Activated naive CD4-positive, alpha-beta T cell treated with anti-CD3 and anti-CD28 coated beads, Interleukin-2, amount 10 ng/mL, durations not matched to agents 7 days and 5 days (primary cell): ENCODE results near the gene RFTN2.
"Not testable (repeated sequence)": the region's sequence is repeated elsewhere in the genome, so short reads cannot be mapped to it uniquely, and the experiment has no call there.

Source experiments
- CTCF ChIA-PET: fragments of 350-600 bp; sonication (Branson Sonifier 250); formaldehyde crosslinking; loops from one replicate; lab custom pipeline; 2021; ENCODE audit warnings: antibody characterized with exemption; lab: Charles Lee
- DNase-seq: peaks from one replicate; pipeline ENCODE4 v3.0.0-alpha.2; 2020
- H3K27ac Mint-ChIP-seq: one replicate; pipeline ENCODE4 v1.8.0; 2021; ENCODE audit warnings: mild to moderate bottlenecking, moderate library complexity, mixed read lengths
- H3K27me3 Mint-ChIP-seq: one replicate; pipeline ENCODE4 v1.8.0; 2021; ENCODE audit warnings: mild to moderate bottlenecking, mixed read lengths
- H3K36me3 Mint-ChIP-seq: one replicate; pipeline ENCODE4 v1.8.0; 2021; ENCODE audit warnings: mixed read lengths
- H3K4me1 Mint-ChIP-seq: one replicate; pipeline ENCODE4 v1.8.0; 2021; ENCODE audit warnings: mixed read lengths
- H3K4me3 Mint-ChIP-seq: one replicate; pipeline ENCODE4 v1.8.0; 2021; ENCODE audit warnings: mild to moderate bottlenecking, moderate library complexity, mixed read lengths
- H3K9me3 Mint-ChIP-seq: one replicate; pipeline ENCODE4 v1.8.0; 2021; ENCODE audit warnings: mixed read lengths

The RFTN2 gene, protein sequence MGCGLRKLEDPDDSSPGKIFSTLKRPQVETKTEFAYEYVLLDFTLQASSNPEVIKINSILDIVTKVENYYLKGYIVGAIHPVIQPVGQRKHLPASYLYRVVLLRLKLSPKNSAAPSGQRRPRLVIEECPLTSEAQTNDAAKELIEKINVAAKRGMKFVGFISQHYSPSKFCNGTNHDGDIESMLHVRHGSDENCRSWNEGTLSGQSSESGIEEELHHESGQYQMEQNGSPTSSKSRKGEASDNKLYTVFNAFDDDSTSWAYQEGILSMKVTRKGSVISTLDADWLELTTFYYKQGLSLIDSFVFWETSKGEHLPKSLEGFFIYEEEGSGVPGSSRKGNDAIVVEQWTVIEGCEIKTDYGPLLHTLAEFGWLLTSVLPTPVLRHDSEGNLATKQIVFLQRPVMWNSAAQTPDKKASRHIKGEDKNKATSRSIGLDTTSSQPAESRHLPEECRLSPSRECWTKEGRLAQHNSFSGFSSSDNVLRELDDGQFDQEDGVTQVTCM

DNA sequence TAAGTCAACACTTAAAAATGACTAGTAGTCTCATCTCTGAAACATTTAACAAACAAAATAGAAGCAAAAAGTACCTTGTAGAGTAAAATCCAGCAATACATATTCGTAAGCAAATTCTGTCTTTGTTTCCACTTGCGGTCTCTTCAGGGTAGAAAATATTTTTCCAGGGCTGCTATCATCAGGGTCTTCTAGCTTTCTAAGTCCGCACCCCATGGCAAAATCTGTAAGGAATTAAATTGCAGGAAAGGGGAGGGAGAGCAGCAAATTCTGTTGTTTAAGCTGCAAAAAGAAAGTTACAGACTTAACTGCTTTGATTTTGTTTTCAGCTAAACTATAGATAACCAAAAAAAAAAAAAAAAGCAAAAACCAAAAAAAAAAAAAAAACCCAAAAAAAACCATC lies at the start of gene RFTN2:
Gene RFTN2 (minus strand): TSS at position 342 of the 400 bp plus-strand sequence. CDS start 129 bp downstream, at position 213.
- CTCF ChIA-PET, result no interaction called here
- Mint-ChIP-seq H3K4me1 (no peaks in the 10 kb centered on the region), H3K36me3 (no peaks in the 10 kb centered on the region), H3K27ac (no peak within 1 kb of the TSS), H3K9me3 (no peaks in the 10 kb centered on the region), H3K27me3 (peaks cover 24% of the 10 kb centered on the region), H3K4me3 (no peak within 1 kb of the TSS)
- no peak for DNase-seq

DNA sequence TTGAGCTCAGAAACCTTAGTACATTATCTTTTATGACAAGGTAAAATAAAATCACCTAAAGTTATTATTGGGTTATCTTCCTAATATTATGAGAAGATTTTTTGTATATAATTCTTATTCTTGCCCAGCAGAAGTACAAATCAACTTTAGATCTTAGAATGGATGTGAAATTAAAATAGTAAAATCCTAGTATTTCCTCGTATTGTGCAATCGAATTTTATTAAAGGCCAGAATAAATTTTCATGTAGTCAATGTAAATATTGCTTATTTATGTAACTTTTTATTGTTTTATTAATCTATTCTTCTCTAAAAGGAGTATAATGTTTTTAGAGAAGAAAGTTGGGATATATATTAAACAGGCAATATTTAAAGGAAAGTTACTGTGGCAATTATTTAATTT lies 42.5 kb upstream of the RFTN2 start:
- no peaks in the 10 kb centered on the region for H3K27me3 Mint-ChIP-seq
- no peak for DNase-seq
- peaks cover 2% of the 10 kb centered on the region for H3K4me1 Mint-ChIP-seq
- H3K27ac Mint-ChIP-seq, result no peak overlapping the region
- no peak overlapping the region for H3K4me3 Mint-ChIP-seq
- H3K36me3 Mint-ChIP-seq, result peaks cover under 1% of the 10 kb centered on the region
- CTCF ChIA-PET, result no interaction called here
- H3K9me3 Mint-ChIP-seq, result no peaks in the 10 kb centered on the region

DNA sequence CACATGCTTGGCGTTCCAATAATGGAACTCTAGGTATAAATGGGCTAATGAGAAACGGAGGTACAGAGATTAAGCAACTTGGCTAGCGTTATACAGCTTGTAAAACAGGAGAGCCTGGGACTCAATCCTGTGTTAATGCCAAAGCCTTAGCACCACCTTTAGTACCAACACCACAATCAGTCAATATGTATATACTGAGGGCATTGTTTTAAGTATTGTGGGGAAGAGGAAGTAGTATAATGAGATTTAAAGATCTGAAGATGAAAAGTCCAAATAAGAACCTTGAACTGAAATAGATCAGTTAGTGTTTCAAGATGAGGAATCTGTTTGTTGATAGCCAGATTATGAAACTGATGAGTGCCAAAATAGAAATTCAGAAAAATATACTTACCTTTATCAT lies 37.9 kb upstream of the RFTN2 start:
- Mint-ChIP-seq H3K27ac (no peak overlapping the region), H3K36me3 (peaks cover 24% of the 10 kb centered on the region), H3K4me1 (peaks cover 28% of the 10 kb centered on the region), H3K9me3 (no peaks in the 10 kb centered on the region), H3K27me3 (no peaks in the 10 kb centered on the region), H3K4me3 (no peak overlapping the region)
- DNase-seq, result no peak
- CTCF ChIA-PET, result interaction anchor here (0.6 kb wide), 1 partner anchor 294 kb away, joined by 3 read pairs; no protein-coding TSS in a partner anchor

DNA sequence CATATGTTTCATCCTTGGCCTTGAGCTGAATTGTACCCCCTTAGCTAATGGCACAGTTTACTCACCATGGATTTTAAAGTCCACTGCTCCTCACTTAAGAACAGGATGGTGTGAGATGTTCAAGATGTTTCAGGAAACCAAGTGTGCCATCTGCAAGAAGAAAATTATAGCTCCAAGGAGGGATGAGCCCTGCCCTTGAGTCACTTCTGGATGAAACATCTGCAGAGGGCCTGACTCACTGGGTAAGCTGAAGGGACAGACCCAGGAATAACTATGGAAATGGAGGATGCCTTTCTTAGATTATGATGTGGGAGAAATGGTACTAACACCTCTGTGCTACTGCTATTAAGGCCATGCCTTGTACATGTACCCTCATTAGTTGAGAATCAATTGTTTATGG lies 36.2 kb upstream of the RFTN2 start:
- Mint-ChIP-seq H3K4me1 (peaks cover 41% of the 10 kb centered on the region), H3K4me3 (no peak overlapping the region), H3K27me3 (no peaks in the 10 kb centered on the region), H3K36me3 (peaks cover 25% of the 10 kb centered on the region), H3K9me3 (no peaks in the 10 kb centered on the region), H3K27ac (no peak overlapping the region)
- no peak for DNase-seq
- CTCF ChIA-PET, result no interaction called here

DNA sequence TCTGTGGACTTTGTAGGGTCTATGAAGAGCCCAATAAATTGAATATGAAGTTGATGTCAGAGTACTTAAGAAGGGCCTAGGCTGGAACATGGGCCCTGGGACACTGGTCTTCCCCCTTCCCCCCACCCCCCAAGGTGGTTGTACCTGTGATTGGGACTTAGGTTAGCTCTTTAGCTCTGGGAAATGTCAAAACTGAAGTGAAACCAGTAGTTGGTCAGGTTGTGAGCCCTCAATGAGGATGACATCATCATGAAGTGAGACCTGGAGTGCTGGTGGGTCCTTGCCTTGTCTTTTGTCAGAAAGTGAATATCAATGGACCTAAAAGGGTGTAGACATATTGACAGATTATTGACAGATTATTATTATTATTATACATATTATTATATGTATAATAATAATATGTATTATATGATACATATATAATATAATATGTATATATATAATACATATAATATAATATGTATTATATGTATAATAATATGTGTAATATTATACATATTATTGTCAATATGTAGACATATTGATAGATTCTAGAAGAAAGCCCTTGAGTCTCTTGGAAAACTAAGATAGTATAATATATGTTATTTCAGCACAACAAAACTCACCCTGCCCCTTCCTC lies 35.1 kb upstream of the RFTN2 start:
- Mint-ChIP-seq H3K27me3 (no peaks in the 10 kb centered on the region), H3K4me3 (no peak overlapping the region), H3K4me1 (peaks cover 44% of the 10 kb centered on the region), H3K27ac (no peak overlapping the region), H3K36me3 (peaks cover 27% of the 10 kb centered on the region), H3K9me3 (no peaks in the 10 kb centered on the region)
- DNase-seq, result no peak
- CTCF ChIA-PET, result no interaction called here

DNA sequence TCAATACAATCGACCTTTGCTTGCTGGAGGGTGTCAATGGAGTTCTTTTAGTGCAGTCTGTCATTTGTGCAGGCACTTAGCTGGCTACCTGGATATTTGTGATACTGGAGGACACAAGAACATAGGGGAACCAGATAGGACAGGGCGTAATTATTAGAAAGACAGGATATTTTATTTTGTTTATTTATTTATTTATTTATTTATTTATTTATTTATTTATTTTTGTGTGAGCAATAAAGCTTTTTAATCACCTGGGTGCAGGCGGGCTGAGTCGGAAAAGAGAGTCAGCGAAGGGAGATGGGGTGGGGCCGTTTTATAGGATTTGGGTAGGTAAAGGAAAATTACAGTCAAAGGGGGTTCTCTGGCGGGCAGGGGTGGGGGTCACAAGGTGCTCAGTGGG lies 33.8 kb upstream of the RFTN2 start:
- H3K27me3 Mint-ChIP-seq, H3K27ac Mint-ChIP-seq, DNase-seq, CTCF ChIA-PET, H3K9me3 Mint-ChIP-seq, H3K4me3 Mint-ChIP-seq: not testable (repeated sequence)
- peaks cover 27% of the 10 kb centered on the region for H3K36me3 Mint-ChIP-seq
- peaks cover 49% of the 10 kb centered on the region for H3K4me1 Mint-ChIP-seq

DNA sequence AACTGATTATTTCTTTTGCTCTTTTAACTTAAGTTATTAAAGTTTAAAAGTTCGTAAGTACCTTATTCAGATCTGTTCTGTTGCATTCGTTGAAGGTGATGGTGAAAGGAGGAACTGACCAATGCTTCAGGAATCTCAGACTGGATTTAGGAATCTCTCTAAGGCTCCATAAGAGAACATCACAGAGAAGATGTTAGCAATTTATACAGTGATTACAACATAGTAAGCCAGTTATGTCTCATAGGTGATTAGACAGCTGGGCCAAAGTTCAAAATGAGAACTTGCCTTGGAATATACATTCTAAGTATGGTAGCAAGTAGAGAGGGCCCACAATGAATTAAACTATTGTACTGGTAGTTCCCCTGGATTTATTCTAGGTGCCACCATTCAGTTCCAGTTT lies 32.9 kb upstream of the RFTN2 start:
- Mint-ChIP-seq H3K27ac (no peak overlapping the region), H3K27me3 (no peaks in the 10 kb centered on the region), H3K4me3 (no peak overlapping the region), H3K4me1 (peaks cover 52% of the 10 kb centered on the region), H3K36me3 (peaks cover 27% of the 10 kb centered on the region), H3K9me3 (no peaks in the 10 kb centered on the region)
- DNase-seq, result no peak
- CTCF ChIA-PET, result interaction anchor here (2.8 kb wide), 1 partner anchor 71 kb away, joined by 23 read pairs; no protein-coding TSS in a partner anchor

DNA sequence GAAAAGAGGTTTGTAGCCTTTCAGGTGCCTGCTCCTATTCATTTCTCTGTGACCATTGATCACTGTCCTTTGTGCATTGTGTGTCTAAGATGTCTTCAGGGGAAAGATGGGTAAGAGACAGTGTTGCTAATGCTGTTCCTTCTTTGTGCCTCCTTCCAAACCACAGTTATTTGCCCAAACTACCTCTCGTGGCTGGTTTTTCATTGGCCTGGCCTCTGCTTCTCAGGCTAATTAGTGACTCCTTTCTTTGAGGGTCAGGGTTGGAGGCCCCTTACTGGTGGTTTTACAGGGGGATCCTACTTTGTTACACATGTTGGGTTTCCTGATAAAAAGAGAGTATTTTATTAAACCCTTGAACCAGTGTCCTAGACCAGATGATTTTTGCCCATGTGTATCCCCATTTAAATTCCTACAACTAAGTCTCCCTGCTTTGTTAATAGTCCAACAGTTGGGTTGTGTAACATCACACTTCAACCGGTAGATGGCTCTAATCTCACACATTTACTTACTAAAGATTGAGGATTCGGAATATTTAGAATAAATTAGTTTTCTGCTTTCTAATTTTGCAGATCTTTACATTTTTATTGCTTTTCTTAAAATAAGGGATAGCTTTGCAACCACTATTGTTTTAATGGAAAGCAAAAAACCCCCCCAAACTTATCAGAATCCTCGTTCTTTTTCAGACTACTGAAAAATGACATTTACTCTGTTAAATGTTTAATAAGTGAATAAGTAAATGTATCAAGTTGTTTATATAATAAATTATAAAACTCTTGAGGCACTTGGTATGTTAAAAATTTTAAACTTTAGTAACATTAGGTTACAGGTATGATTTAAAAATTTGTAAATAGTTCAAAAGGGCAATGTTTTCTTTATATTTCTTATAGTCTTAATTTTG lies 32.2 kb upstream of the RFTN2 start:
- Mint-ChIP-seq H3K4me3 (peak overlapping the region; percentile 86), H3K27ac (peak overlapping the region; percentile 1), H3K9me3 (no peaks in the 10 kb centered on the region), H3K36me3 (peaks cover 23% of the 10 kb centered on the region), H3K27me3 (no peaks in the 10 kb centered on the region), H3K4me1 (peaks cover 48% of the 10 kb centered on the region)
- CTCF ChIA-PET, result interaction anchor here (1.2 to 2.8 kb wide), 5 partner anchors 8 to 596 kb away, joined by 3 to 23 read pairs (median 4); partner anchors contain the start of gene MOB4
- no peak for DNase-seq

DNA sequence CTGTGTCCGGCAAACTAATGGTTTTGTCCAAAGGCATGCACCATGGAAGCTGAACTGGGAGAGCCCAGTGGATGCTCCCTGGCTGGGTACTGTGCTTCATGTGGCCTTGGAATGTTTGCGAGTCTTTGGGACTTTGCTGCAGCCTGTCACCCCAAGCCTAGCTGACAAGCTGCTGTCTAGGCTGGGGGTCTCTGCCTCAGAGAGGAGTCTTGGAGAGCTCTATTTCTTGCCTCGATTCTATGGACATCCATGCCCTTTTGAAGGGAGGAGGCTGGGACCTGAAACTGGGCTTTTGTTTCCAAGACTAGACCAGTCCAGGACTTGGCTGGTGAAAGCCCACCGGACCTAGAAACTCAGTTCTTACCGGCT lies 31.4 kb upstream of the RFTN2 start:
- no peaks in the 10 kb centered on the region for H3K9me3 Mint-ChIP-seq
- no peak overlapping the region for H3K27ac Mint-ChIP-seq
- CTCF ChIA-PET, result interaction anchor here (1.2 to 2.8 kb wide), 5 partner anchors 9 to 596 kb away, joined by 3 to 23 read pairs (median 4); partner anchors contain the start of gene MOB4
- no peak for DNase-seq
- H3K4me3 Mint-ChIP-seq, result peak overlapping the region; percentile 86
- H3K27me3 Mint-ChIP-seq, result no peaks in the 10 kb centered on the region
- peaks cover 48% of the 10 kb centered on the region for H3K4me1 Mint-ChIP-seq
- peaks cover 22% of the 10 kb centered on the region for H3K36me3 Mint-ChIP-seq

DNA sequence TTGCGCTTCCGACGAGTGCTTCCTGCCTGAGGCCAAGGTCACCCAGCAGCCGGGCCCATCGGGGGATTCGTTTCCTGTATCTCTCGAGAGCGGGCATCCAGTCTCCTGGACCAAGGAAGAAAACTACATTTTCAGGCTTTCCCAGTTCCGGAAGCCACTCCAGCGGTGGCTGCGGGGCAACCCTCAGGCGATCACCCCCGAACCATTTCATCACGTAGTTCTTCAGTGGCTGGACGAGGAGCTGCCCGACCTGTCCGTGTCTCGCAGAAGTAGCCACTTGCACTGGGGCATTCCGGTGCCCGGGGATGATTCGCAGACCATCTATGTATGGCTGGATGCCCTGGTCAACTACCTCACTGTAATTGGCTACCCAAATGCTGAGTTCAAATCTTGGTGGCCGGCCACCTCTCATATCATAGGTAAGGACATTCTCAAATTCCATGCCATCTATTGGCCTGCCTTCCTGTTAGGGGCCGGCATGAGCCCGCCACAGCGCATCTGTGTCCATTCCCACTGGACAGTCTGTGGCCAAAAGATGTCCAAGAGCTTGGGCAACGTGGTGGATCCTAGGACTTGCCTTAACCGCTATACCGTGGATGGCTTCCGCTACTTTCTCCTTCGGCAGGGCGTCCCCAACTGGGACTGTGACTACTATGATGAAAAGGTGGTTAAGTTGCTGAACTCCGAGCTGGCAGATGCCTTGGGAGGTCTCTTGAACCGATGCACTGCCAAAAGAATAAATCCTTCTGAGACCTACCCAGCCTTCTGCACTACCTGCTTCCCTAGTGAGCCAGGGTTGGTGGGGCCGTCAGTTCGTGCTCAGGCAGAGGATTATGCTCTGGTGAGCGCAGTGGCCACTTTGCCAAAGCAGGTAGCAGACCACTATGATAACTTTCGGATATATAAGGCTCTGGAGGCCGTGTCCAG lies 30.8 kb upstream of the RFTN2 start:
- Mint-ChIP-seq H3K36me3 (peaks cover 20% of the 10 kb centered on the region), H3K4me1 (peaks cover 45% of the 10 kb centered on the region), H3K27ac (peak overlapping the region; percentile 88), H3K27me3 (peaks cover under 1% of the 10 kb centered on the region), H3K4me3 (peak overlapping the region; percentile 86), H3K9me3 (no peaks in the 10 kb centered on the region)
- CTCF ChIA-PET, result interaction anchor here (0.7 to 2.8 kb wide), 5 partner anchors 16 to 190 kb away, joined by 4 to 23 read pairs (median 5); partner anchors contain the start of gene MOB4
- peak; percentile 68 for DNase-seq

DNA sequence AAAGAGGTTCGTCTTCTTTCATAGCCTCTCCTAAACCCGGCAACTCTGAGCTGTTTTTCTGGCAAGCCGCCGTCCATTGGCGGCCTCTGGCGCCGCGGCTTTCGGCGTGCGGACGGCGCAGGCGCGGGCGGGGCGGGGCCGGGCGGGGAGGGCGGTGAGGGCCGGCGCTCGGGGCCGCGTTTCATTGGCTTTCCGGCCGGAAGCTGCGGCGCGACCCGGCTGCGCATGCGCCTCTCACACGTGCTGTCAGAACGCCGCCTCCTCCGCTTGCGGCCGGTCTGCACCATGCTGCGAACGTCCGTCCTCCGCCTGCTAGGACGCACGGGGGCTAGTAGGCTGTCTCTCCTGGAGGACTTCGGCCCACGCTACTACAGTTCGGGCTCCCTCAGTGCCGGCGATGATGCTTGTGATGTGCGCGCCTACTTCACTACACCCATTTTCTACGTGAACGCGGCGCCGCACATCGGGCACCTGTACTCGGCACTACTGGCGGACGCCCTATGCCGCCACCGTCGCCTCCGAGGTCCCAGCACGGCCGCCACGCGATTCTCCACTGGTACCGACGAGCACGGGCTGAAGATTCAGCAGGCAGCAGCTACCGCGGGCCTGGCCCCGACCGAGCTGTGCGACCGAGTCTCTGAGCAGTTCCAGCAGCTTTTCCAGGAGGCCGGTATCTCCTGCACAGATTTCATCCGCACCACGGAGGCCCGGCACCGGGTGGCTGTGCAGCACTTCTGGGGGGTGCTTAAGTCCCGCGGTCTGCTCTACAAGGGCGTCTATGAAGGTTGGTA lies 29.9 kb upstream of the RFTN2 start, which contains the start of gene MARS2:
Gene MARS2 (plus strand): TSS at position 249 of the 791 bp plus-strand sequence. CDS start 37 bp downstream, at position 286.
- CTCF ChIA-PET, result interaction anchor here (0.9 to 2.8 kb wide), 4 partner anchors 10 to 82 kb away, joined by 3 to 23 read pairs (median 6); no protein-coding TSS in a partner anchor
- H3K36me3 Mint-ChIP-seq, result peaks cover 20% of the 10 kb centered on the region
- peaks cover 3% of the 10 kb centered on the region for H3K27me3 Mint-ChIP-seq
- H3K9me3 Mint-ChIP-seq, result no peaks in the 10 kb centered on the region
- H3K27ac Mint-ChIP-seq, result peak within 1 kb of the TSS; percentile 88
- peak; percentile 94 for DNase-seq
- peak within 1 kb of the TSS; percentile 86 for H3K4me3 Mint-ChIP-seq
- H3K4me1 Mint-ChIP-seq, result peaks cover 43% of the 10 kb centered on the region

DNA sequence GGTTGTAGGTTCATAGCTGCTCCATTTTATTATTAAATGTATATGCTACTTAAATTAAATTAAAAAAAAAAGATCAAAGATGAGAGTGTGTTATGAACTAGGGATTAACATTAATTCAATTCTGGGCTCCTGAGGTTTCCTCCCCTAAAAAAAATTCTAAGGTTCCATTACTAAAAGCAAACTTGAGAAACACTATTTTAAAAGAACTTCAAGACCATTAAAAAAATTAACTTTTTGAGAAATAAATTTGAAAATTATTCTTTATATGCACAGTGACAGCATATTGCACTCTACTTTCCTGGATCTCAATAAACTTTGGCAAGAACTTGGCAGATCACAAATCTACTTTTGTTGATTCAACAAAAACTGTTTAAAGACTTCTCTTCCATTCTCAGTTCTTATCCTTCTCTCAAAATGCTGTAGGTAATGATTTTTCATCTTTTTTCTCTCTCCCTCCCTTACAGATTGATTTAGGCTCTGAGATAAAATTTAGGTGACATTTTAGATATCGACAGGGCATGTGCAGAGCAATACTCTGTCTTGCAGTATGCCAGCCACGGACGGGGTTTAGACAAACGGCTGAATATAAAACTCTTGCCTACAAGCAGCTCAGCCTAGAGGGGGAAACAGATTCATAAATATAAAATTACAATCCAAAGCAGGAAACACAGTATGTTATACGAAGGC lies 29.2 kb upstream of the RFTN2 start:
- H3K4me3 Mint-ChIP-seq, result peak overlapping the region; percentile 64
- H3K36me3 Mint-ChIP-seq, result peaks cover 14% of the 10 kb centered on the region
- CTCF ChIA-PET, result interaction anchor here (0.9 to 2.4 kb wide), 2 partner anchors 11 to 82 kb away, joined by 3 to 9 read pairs; no protein-coding TSS in a partner anchor
- no peak for DNase-seq
- peaks cover 3% of the 10 kb centered on the region for H3K27me3 Mint-ChIP-seq
- peaks cover 35% of the 10 kb centered on the region for H3K4me1 Mint-ChIP-seq
- peak overlapping the region; percentile 88 for H3K27ac Mint-ChIP-seq
- no peaks in the 10 kb centered on the region for H3K9me3 Mint-ChIP-seq
